PC-3 (cell line): Measurements from ENCODE around the gene FARS2. TPM values are rescaled to one million over a fixed set of nuclear protein-coding genes. Genes with fewer than 3 reads are reported as not detected.

Experiments used
- ATAC-seq: fragments of 200-7000 bp; cut with Tn5 transposase; 2 replicates; pipeline ENCODE4 v1.9.1; 2020; ENCODE audit warnings: mild to moderate bottlenecking, moderate library complexity
- BruUV-seq: library from RNA; stranded (reverse); fragments of 400-500 nt; replicated peaks from 2 replicates; lab custom pipeline; 2021; lab: Mats Ljungman, UMichigan
- CTCF ChIA-PET: fragments of 300-600 bp; sonication (Branson Sonifier 250); formaldehyde crosslinking; loops from one replicate; lab custom pipeline; 2022; ENCODE audit warnings: antibody characterized with exemption; lab: Charles Lee
- POLR2A ChIA-PET: fragments of 300-600 bp; sonication (Branson Sonifier 250); formaldehyde crosslinking; loops from one replicate; lab custom pipeline; 2022; ENCODE audit warnings: antibody characterized with exemption; ENCODE audit not compliant: unreplicated experiment; lab: Charles Lee
- DNase-seq: peaks from one replicate; pipeline ENCODE4 v3.0.0-alpha.2; 2015
- H2AFZ ChIP-seq: fragments of 300-600 bp; sonication (generic); 2 replicates; pipeline ENCODE4 v1.6.0; 2016; ENCODE audit warnings: antibody characterized with exemption, low read length
- H3F3A ChIP-seq: fragments of 300-600 bp; sonication (generic); one replicate; pipeline ENCODE4 v1.6.0; 2017; ENCODE audit warnings: antibody characterized with exemption, low read length, control low read depth, mild to moderate bottlenecking; ENCODE audit not compliant: unreplicated experiment
- H3K27ac ChIP-seq: fragments of 300-600 bp; sonication (generic); 2 replicates; pipeline ENCODE4 v1.5.1; 2016; ENCODE audit warnings: mild to moderate bottlenecking, low read length
- H3K27me3 ChIP-seq: fragments of 300-600 bp; sonication (generic); 2 replicates; pipeline ENCODE4 v1.6.1; 2016; ENCODE audit warnings: low read length, mixed read lengths
- H3K36me3 ChIP-seq: fragments of 300-600 bp; sonication (generic); 2 replicates; pipeline ENCODE4 v1.6.1; 2016; ENCODE audit warnings: low read depth, mixed run types, low read length, mixed read lengths
- H3K4me1 ChIP-seq: fragments of 300-600 bp; sonication (generic); 2 replicates; pipeline ENCODE4 v1.5.1; 2016; ENCODE audit warnings: low read length; ENCODE audit not compliant: insufficient read depth
- H3K4me2 ChIP-seq: fragments of 300-600 bp; sonication (generic); 2 replicates; pipeline ENCODE4 v1.6.0; 2016; ENCODE audit warnings: low read length
- H3K4me3 ChIP-seq: fragments of 300-600 bp; sonication (generic); 2 replicates; pipeline ENCODE4 v1.5.1; 2016; ENCODE audit warnings: mild to moderate bottlenecking, low read length, mixed read lengths
- H3K79me2 ChIP-seq: fragments of 300-600 bp; sonication (generic); 2 replicates; pipeline ENCODE4 v1.6.1; 2017; ENCODE audit warnings: low read length, mixed read lengths
- H3K9ac ChIP-seq: fragments of 300-600 bp; sonication (generic); 2 replicates; pipeline ENCODE4 v1.6.0; 2016; ENCODE audit warnings: mild to moderate bottlenecking, low read length
- H3K9me2 ChIP-seq: fragments of 300-600 bp; sonication (generic); replicated peaks from 2 replicates; pipeline ENCODE4 v1.6.1; 2016; ENCODE audit warnings: mixed run types, low read length, mixed read lengths
- H3K9me3 ChIP-seq: fragments of 300-600 bp; sonication (generic); 2 replicates; pipeline ENCODE4 v1.6.1; 2016; ENCODE audit warnings: low read length, mixed read lengths
- H4K20me1 ChIP-seq: fragments of 300-600 bp; sonication (generic); 2 replicates; pipeline ENCODE4 v1.6.1; 2016; ENCODE audit warnings: low read length, mixed read lengths
- CTCF ChIP-seq: fragments of 300-600 bp; sonication (generic); conservative IDR thresholded peaks from 2 replicates; pipeline ENCODE4 v1.5.1; 2017; ENCODE audit warnings: antibody characterized with exemption, low read depth, mild to moderate bottlenecking, low read length
- EZH2 ChIP-seq: fragments of 300-600 bp; sonication (generic); IDR thresholded peaks from one replicate; pipeline ENCODE4 v1.6.1; 2017; ENCODE audit warnings: antibody characterized with exemption, mild to moderate bottlenecking, low read length; ENCODE audit not compliant: unreplicated experiment
- EZH2phosphoT487 ChIP-seq: fragments of 300-600 bp; sonication (generic); IDR thresholded peaks from 2 replicates; pipeline ENCODE4 v1.6.1; 2018; ENCODE audit warnings: mild to moderate bottlenecking, antibody characterized with exemption, low read length, borderline replicate concordance
- intact Hi-C: fragments of 100-400 bp; cut with micrococcal nuclease; formaldehyde crosslinking; loops from 2 replicates; pipeline ENCODE4 v1.9.0; 2023
- total RNA-seq: library from RNA; depleted of rRNA; stranded (reverse); fragments of >200 nt; gene quantifications from 2 replicates; pipeline ENCODE4 v1.2.3, GENCODE V29; 2014

FARS2 gene
- total RNA-seq, 1 experiment from 2014 or later = 23.0 TPM

GRCh38 chr6:5366941-5367340 lies 105.6 kb downstream of the FARS2 start:
- Histone ChIP-seq H3K27me3 (no peaks in the 10 kb centered on the region), H2AFZ (no peak overlapping the region), H3K4me1 (no peaks in the 10 kb centered on the region), H3K9ac (no peak overlapping the region), H3F3A (no peaks in the 10 kb centered on the region), H3K9me2 (no peaks in the 10 kb centered on the region), H3K4me3 (no peak overlapping the region), H3K36me3 (no peaks in the 10 kb centered on the region), H3K79me2 (no peaks in the 10 kb centered on the region), H4K20me1 (no peaks in the 10 kb centered on the region), H3K9me3 (no peaks in the 10 kb centered on the region), H3K4me2 (no peak overlapping the region), H3K27ac (no peak overlapping the region)
- POLR2A ChIA-PET = no interaction called here
- no peak for TF ChIP-seq CTCF
- no peak for TF ChIP-seq EZH2
- TF ChIP-seq EZH2phosphoT487 = no peak
- intact Hi-C loops = no loop called here
- ATAC-seq (no peak), DNase-seq (no peak)
- BruUV-seq = no TSS peak
- CTCF ChIA-PET = no interaction called here

DNA sequence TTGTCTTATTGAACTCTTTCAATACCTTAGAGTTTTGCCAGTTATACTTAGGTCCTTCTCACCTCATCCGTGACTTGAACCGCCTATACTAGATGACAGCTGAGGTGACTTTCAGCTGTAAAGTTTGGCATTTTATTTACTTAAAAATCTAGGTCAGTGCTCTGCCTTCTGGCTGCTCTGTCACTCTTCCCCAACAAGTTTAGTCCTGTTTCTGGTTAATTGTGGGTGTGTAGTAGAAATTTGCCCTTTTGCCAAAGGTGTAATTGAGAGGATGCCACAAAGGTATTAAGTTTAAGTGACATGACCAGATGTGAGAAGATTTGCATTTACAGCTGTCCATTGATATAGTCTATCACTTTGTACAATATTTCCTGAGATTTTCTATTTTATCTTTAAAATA lies 106.2 kb downstream of the FARS2 start:
- Histone ChIP-seq H3K9me3 (no peaks in the 10 kb centered on the region), H3K4me2 (no peak overlapping the region), H3K9me2 (no peaks in the 10 kb centered on the region), H3K9ac (no peak overlapping the region), H3K4me1 (no peaks in the 10 kb centered on the region), H3K79me2 (no peaks in the 10 kb centered on the region), H3F3A (no peaks in the 10 kb centered on the region), H3K4me3 (no peak overlapping the region), H3K36me3 (no peaks in the 10 kb centered on the region), H2AFZ (no peak overlapping the region), H4K20me1 (no peaks in the 10 kb centered on the region), H3K27me3 (no peaks in the 10 kb centered on the region), H3K27ac (no peak overlapping the region)
- POLR2A ChIA-PET = no interaction called here
- intact Hi-C loops = no loop called here
- DNase-seq = no peak
- BruUV-seq = no TSS peak
- CTCF ChIA-PET = no interaction called here
- TF ChIP-seq CTCF (no peak), EZH2phosphoT487 (no peak), EZH2 (no peak)
- ATAC-seq = no peak

DNA sequence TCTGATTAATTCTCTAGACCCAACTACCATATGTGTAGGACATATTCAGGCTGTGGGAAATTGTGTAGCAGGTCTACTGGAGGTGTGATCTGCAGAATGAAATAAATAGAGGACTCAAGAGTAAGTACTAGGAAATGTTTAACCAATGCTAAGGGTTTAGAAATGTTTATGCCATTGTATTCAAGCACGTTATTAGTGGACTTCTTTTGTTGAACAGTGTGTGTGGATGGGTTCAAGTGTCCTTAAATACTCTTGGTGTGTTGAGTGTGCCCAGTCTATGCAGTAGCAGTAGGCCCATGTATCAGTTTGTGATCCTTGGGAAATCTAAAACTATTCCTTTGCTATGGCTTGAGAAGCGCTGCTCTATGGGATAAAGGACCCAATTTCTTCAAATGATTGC lies 112.1 kb downstream of the FARS2 start:
- no peak overlapping the region for H3K4me3 ChIP-seq
- DNase-seq = no peak
- CTCF ChIA-PET = no interaction called here
- H3K27ac ChIP-seq = no peak overlapping the region
- no peaks in the 10 kb centered on the region for H3K9me2 ChIP-seq
- POLR2A ChIA-PET = no interaction called here
- no peak for ATAC-seq
- no peaks in the 10 kb centered on the region for H3K27me3 ChIP-seq
- BruUV-seq = no TSS peak
- no peak overlapping the region for H3K4me2 ChIP-seq
- TF ChIP-seq CTCF = no peak
- no peak for TF ChIP-seq EZH2phosphoT487
- TF ChIP-seq EZH2 = no peak
- no peaks in the 10 kb centered on the region for H3K79me2 ChIP-seq
- intact Hi-C loops = no loop called here
- no peaks in the 10 kb centered on the region for H3K9me3 ChIP-seq
- no peak overlapping the region for H3K9ac ChIP-seq
- no peaks in the 10 kb centered on the region for H3F3A ChIP-seq
- no peak overlapping the region for H2AFZ ChIP-seq
- no peaks in the 10 kb centered on the region for H3K4me1 ChIP-seq
- H4K20me1 ChIP-seq = no peaks in the 10 kb centered on the region
- no peaks in the 10 kb centered on the region for H3K36me3 ChIP-seq
